ENCODE measurements around the gene PTGER4.

DNA sequence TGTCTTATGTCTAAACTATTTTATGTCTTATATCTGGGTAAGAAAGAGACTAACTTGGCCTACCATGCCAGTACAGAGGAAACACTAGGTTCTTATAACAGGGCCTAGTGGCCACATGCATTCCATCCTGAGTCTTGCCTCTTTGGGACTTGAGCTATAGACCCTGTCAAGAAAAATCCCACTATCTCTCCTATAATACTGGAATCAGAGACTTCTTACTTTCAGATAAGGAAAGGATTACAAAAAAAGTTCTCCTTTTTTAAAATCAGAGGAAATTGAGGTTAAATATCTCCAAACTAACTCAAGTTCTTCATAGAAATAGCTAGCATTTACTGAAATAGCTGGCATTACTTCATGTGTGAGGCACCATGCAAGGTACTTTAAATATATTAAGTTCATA is 34.3 kb downstream of the PTGER4 start:
- TF ChIP-seq, protein P1, sequence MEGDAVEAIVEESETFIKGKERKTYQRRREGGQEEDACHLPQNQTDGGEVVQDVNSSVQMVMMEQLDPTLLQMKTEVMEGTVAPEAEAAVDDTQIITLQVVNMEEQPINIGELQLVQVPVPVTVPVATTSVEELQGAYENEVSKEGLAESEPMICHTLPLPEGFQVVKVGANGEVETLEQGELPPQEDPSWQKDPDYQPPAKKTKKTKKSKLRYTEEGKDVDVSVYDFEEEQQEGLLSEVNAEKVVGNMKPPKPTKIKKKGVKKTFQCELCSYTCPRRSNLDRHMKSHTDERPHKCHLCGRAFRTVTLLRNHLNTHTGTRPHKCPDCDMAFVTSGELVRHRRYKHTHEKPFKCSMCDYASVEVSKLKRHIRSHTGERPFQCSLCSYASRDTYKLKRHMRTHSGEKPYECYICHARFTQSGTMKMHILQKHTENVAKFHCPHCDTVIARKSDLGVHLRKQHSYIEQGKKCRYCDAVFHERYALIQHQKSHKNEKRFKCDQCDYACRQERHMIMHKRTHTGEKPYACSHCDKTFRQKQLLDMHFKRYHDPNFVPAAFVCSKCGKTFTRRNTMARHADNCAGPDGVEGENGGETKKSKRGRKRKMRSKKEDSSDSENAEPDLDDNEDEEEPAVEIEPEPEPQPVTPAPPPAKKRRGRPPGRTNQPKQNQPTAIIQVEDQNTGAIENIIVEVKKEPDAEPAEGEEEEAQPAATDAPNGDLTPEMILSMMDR (IDR thresholded peaks at IDR 0.05) = no peak
- TF ChIP-seq POLR2A (IDR thresholded peaks at IDR 0.05) = no peak
